BLaER1 (cell line): ENCODE data around the gene ATP9B.
A peak's percentile ranks its signal among the peaks of the same experiment; 100 is the strongest.

Experiments
- H3K27ac ChIP-seq: shearing (Covaris generic); formaldehyde crosslinking; 2 replicates; pipeline ENCODE4 v1.8.1; 2022
- H3K27me3 ChIP-seq: shearing (Covaris generic); formaldehyde crosslinking; 2 replicates; pipeline ENCODE4 v1.8.1; 2022
- H3K36me3 ChIP-seq: shearing (Covaris generic); formaldehyde crosslinking; 2 replicates; pipeline ENCODE4 v1.8.1; 2022
- H3K4me1 ChIP-seq: shearing (Covaris generic); formaldehyde crosslinking; 2 replicates; pipeline ENCODE4 v1.8.1; 2022
- H3K4me2 ChIP-seq: shearing (Covaris generic); formaldehyde crosslinking; 2 replicates; pipeline ENCODE4 v1.8.1; 2022
- H3K4me3 ChIP-seq: shearing (Covaris generic); formaldehyde crosslinking; 2 replicates; pipeline ENCODE4 v1.8.1; 2022
- H3K9ac ChIP-seq: shearing (Covaris generic); formaldehyde crosslinking; 2 replicates; pipeline ENCODE4 v1.8.1; 2022
- H3K9me3 ChIP-seq: shearing (Covaris generic); formaldehyde crosslinking; 2 replicates; pipeline ENCODE4 v1.8.1; 2022
- H4K20me1 ChIP-seq: shearing (Covaris generic); formaldehyde crosslinking; 2 replicates; pipeline ENCODE4 v1.8.1; 2022
- Cebpa-rat ChIP-seq: shearing (Covaris generic); IDR thresholded peaks from 2 replicates; pipeline ENCODE4 v1.8.1; 2022

The ATP9B gene

DNA sequence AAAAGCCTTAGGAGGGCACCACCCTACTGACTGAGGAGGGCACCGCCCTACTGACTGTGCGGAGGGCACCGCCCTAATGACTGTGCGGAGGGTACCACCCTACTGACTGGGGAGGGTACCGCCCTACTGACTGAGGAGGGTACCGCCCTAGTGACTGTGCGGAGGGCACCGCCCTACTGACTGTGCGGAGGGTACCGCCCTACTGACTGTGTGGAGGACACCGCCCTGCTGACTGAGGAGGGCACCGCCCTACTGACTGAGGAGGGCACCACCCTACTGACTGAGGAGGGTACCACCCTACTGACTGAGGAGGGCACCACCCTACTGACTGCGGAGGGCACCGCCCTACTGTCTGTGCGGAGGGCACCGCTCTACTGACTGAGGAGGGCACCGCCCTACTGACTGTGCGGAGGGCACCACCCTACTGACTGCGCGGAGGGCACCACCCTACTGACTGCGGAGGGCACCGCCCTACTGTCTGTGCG is 176.4 kb downstream of the ATP9B start:
- Histone ChIP-seq H4K20me1 (peaks cover 38% of the 10 kb centered on the region), H3K9me3 (peaks cover 5% of the 10 kb centered on the region; the same call in 1 of the 2 replicates), H3K27ac (no peak overlapping the region), H3K4me3 (no peak overlapping the region), H3K36me3 (peaks cover 9% of the 10 kb centered on the region; the same call in 1 of the 2 replicates), H3K4me1 (peaks cover 15% of the 10 kb centered on the region), H3K9ac (no peak overlapping the region), H3K27me3 (no peaks in the 10 kb centered on the region), H3K4me2 (no peak overlapping the region)
- no peak for TF ChIP-seq Cebpa-rat

DNA sequence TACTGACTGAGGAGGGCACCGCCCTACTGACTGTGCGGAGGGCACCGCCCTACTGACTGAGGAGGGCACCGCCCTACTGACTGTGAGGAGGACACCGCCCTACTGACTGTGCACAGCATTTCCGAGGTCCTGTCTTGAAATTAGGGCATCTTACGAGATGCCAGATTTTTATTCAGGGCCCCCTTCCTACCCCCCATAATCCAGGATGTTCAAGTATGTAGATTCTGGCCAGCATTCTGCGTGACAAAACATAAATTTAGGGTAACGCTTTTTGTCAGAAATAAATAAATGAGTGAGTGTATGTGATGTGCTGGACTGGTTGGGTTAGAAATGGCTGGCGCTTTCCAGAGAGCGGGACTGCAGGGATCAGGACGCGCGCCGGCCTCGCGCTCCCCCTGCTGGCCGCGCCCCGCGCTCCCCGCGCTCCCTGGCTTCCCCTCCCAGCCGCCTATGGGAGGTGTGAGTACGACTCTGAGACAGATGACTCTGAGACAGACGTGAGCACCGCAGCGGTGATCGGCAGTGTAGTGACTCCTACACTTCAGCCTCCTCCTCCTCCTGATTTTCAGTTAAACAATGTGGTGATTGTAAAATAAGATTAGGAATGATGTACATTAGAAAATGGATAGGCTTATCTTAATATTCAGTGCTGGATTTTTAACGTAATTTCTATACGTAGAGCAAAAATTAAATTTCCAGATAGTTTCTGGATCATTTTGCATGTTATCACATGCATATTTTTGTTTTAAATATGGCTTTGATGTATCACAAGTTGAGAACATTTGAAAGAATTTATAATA is 177.3 kb downstream of the ATP9B start:
- H3K27ac ChIP-seq = no peak overlapping the region
- H3K36me3 ChIP-seq = peaks cover 6% of the 10 kb centered on the region; the same call in 1 of the 2 replicates
- peaks cover 36% of the 10 kb centered on the region for H4K20me1 ChIP-seq
- TF ChIP-seq Cebpa-rat = no peak
- H3K4me3 ChIP-seq = no peak overlapping the region
- peaks cover 5% of the 10 kb centered on the region; the same call in 1 of the 2 replicates for H3K9me3 ChIP-seq
- H3K4me2 ChIP-seq = no peak overlapping the region
- H3K4me1 ChIP-seq = peaks cover 11% of the 10 kb centered on the region
- H3K9ac ChIP-seq = no peak overlapping the region
- no peaks in the 10 kb centered on the region for H3K27me3 ChIP-seq

DNA sequence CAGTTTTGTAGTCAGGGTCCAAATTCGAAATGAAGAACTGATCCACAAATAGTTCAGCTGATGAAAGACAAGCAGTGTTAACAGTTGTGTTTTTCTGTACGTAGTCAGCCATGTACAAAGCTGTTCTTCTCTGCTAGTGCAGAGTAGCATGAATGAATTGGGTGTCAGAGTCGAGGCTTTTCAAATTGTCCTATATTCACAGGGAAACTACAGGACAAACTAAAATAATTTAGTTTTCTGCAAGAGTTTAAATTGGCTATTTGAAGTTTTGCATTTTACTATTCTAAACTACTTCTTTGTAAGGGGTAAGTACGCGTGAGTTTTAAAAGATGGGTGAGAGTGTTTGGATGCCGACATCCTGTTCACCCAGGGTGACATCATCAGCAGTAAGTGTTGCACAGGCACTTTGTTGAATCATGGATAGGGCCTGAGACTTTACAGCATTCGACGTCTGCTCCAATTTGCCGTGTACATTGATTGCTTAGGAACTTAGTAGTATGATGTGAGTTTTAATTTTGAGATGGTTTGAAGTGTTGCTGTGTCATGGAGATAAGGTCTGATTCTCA is 179.4 kb downstream of the ATP9B start:
- H3K4me3 ChIP-seq = no peak overlapping the region
- H3K4me1 ChIP-seq = no peaks in the 10 kb centered on the region
- H3K36me3 ChIP-seq = peaks cover 6% of the 10 kb centered on the region; the same call in 1 of the 2 replicates

DNA sequence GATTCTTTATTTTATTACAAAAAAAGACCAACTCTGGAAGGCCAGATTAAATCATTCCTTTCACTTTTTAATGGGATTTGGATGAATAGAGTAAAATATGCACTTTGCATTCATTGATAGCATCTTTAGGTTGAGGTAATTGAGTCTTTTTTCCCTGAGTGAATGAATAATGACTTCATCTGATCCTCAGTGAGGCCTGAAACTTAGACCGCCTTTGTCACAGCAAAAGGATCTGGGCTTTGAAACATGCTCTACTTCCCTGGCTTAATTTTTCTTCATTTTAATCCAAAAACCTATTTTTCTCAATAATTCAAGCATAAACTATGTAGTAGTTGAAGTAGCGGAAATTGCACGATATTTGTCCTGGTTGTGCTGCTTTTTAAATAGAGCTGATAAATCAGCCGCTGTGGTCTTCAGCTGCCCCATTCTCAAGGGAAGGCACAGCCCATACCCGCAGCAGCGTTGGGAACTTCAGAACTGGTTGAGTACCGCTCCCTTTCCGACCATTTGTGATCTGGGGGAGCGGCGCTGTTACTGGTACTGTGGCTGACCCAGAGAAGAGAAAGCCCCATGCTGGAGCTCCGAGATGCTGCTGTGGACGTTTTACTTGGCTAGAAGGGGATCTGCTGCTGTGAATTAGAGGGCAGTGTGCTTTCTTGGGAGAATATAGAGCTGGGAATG is 181.2 kb downstream of the ATP9B start:
- Histone ChIP-seq H3K9me3 (peaks cover 5% of the 10 kb centered on the region; the same call in 1 of the 2 replicates), H3K27me3 (no peaks in the 10 kb centered on the region), H3K36me3 (peaks cover 19% of the 10 kb centered on the region; the same call in 1 of the 2 replicates), H3K4me3 (no peak overlapping the region), H3K27ac (no peak overlapping the region), H3K4me2 (no peak overlapping the region), H4K20me1 (peaks cover 14% of the 10 kb centered on the region; the same call in 1 of the 2 replicates), H3K4me1 (no peaks in the 10 kb centered on the region), H3K9ac (no peak overlapping the region)
- TF ChIP-seq Cebpa-rat = no peak

More for the DNA sequence above, 179.4 kb downstream of the ATP9B start:
- no peak for TF ChIP-seq Cebpa-rat
- H3K9me3 ChIP-seq = peaks cover 5% of the 10 kb centered on the region; the same call in 1 of the 2 replicates
- H3K27ac ChIP-seq = no peak overlapping the region
- no peak overlapping the region for H3K4me2 ChIP-seq
- H3K9ac ChIP-seq = no peak overlapping the region
- peaks cover 22% of the 10 kb centered on the region for H4K20me1 ChIP-seq
- H3K27me3 ChIP-seq = no peaks in the 10 kb centered on the region

DNA sequence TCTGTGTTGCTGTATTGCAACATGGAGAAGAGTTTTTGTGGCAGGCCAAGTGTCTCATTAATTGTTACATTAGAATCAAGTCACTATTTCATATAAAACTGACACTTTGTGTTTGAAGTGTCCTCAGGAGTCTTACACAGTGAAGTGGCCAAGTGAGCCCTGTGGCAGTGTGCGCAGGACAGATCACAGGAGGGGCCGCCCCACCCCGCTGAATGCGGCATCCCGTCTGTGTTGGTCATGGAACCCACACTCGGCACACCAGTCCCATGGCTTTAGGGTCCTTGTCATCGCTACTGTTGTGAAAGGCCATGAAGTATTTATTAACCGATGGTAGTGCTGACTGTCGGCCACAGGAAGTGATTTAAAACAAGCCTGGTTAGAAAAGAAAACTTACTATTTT is 181.8 kb downstream of the ATP9B start:
- TF ChIP-seq Cebpa-rat = no peak
- Histone ChIP-seq H3K4me3 (no peak overlapping the region), H3K27ac (no peak overlapping the region), H3K9me3 (peaks cover 5% of the 10 kb centered on the region; the same call in 1 of the 2 replicates), H3K36me3 (peaks cover 20% of the 10 kb centered on the region; the same call in 1 of the 2 replicates), H3K4me2 (no peak overlapping the region), H3K27me3 (no peaks in the 10 kb centered on the region), H3K4me1 (no peaks in the 10 kb centered on the region), H4K20me1 (peaks cover 14% of the 10 kb centered on the region; the same call in 1 of the 2 replicates), H3K9ac (no peak overlapping the region)

DNA sequence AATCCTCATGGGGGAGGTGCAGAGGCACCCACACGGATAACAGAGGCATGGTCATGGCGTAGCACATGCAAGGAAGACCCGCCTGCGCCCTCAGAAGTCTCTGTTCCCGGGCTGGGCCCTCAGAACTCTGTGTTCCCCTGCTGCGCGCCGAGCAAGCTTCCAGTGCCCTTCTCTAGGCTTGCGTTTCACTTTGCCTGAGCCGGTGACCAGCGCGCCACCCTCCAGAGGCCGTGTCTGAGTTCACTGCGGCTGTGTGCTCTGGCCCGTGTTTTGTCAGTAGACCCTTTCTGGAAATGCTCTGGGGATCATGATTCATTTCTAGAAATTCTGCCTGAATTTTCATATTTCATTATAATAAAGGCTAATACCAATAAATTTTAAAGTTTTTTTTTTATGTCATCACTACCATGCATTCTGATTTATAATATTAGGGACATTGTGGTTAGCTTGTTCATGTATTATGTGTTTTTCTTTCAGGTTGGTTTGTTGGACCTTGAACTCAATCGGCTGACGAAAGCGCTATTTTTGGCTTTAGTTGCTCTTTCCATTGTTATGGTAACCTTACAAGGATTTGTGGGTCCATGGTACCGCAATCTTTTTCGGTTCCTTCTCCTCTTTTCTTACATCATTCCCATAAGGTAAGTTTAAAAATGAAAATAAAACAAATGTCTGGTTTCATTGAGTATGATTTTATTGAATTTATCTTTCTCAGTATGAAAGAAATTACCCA is 183.9 kb downstream of the ATP9B start:
- Histone ChIP-seq H3K9ac (no peak overlapping the region), H3K4me1 (peaks cover 16% of the 10 kb centered on the region), H3K4me2 (no peak overlapping the region), H3K9me3 (no peaks in the 10 kb centered on the region), H3K27me3 (no peaks in the 10 kb centered on the region), H3K27ac (no peak overlapping the region), H3K36me3 (peaks cover 14% of the 10 kb centered on the region; the same call in 1 of the 2 replicates), H4K20me1 (peaks cover 19% of the 10 kb centered on the region; the same call in 1 of the 2 replicates), H3K4me3 (no peak overlapping the region)
- TF ChIP-seq Cebpa-rat = no peak

DNA sequence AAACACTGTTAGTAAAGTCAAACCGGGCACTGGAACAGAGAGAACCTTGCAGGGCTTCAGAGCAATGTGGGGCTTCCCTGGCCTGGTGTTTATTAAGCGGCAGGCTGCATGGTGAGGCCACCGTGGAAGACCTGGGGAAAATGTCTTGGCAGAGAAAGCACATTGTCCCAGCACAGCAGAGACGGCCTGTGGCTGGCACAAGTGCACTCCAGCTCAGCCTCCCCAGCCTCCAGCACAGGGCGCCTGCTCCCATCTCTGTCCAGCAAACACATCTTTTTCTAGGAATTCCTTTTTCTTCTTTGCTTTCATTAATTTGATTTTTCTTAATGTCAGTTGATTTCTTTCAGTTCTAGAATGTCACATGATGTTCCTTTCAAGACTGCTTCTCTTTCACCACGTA is 188.3 kb downstream of the ATP9B start:
- H3K4me2 ChIP-seq = peak overlapping the region; percentile 60
- peaks cover 14% of the 10 kb centered on the region; the same call in 1 of the 2 replicates for H3K36me3 ChIP-seq
- 0 out of 2 replicates have a peak, but pooled peaks cover 5% of the 10 kb centered on the region for H4K20me1 ChIP-seq
- H3K4me3 ChIP-seq = no peak overlapping the region
- H3K27ac ChIP-seq = no peak overlapping the region
- TF ChIP-seq Cebpa-rat = no peak
- H3K9ac ChIP-seq = no peak overlapping the region
- H3K9me3 ChIP-seq = no peaks in the 10 kb centered on the region
- H3K4me1 ChIP-seq = peaks cover 54% of the 10 kb centered on the region
- H3K27me3 ChIP-seq = no peaks in the 10 kb centered on the region

DNA sequence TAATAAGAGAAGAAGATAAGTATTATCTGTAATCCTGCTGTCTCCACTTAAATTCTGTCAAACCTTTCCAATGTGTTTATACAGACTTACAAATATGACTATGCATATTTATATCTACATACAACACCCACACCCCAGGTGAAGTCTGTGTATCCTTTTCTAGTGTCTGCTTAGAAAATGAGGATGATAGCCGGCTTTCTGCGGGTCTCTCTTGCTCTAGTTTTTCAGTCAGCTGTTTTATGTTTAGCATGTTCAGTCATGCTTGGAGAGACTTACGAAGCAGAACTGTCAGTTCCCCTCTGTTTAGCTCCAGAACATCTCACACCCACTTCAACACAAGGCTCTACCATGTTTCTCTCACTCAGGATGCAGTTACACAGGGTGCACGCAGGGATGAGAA is 189.3 kb downstream of the ATP9B start:
- Histone ChIP-seq H3K4me1 (peaks cover 60% of the 10 kb centered on the region), H4K20me1 (0 out of 2 replicates have a peak, but pooled peaks cover 5% of the 10 kb centered on the region), H3K27ac (no peak overlapping the region), H3K36me3 (peaks cover 14% of the 10 kb centered on the region; the same call in 1 of the 2 replicates), H3K27me3 (no peaks in the 10 kb centered on the region), H3K4me3 (no peak overlapping the region), H3K4me2 (peak overlapping the region; percentile 60), H3K9ac (no peak overlapping the region), H3K9me3 (no peaks in the 10 kb centered on the region)
- no peak for TF ChIP-seq Cebpa-rat

DNA sequence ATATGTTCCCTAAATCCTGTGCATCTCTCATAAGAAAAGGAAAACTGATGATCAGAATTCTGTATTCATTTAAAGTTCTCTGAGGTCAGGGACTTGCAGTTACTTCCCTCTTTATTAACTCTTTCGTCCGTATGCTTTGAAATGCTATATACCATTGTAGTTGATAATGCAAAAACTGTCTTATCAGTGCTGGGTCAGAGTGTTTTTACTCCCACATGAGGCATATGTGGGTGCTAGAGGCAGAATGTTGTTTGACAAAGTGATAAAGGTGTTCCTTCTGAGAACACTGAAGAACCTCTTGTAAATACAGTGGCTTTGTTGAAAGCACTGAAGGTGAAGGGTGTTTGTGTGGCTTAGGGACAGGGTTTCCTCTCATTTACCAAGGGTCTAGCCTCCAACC is 190.0 kb downstream of the ATP9B start:
- Histone ChIP-seq H3K27ac (peak overlapping the region; percentile 38; the same call in 1 of the 2 replicates), H3K36me3 (peaks cover 13% of the 10 kb centered on the region; the same call in 1 of the 2 replicates), H3K9ac (0 out of 2 replicates have a peak overlapping the region, but pooled peaks have one; percentile 35), H3K4me2 (peak overlapping the region; percentile 60), H3K27me3 (no peaks in the 10 kb centered on the region), H3K9me3 (no peaks in the 10 kb centered on the region), H3K4me3 (no peak overlapping the region), H3K4me1 (peaks cover 63% of the 10 kb centered on the region), H4K20me1 (0 out of 2 replicates have a peak, but pooled peaks cover 5% of the 10 kb centered on the region)
- TF ChIP-seq Cebpa-rat = no peak
